DMS 273 (cell line): ENCODE results near the gene ARL5A.

ENCODE experiments used
- DNase-seq: peaks from one replicate; lab custom pipeline; 2025; ENCODE audit not compliant: unreplicated experiment; lab: John Stamatoyannopoulos, UW

The ARL5A gene

GRCh38 chr2:151841047-151841424 is 12.8 kb upstream of the ARL5A start:
- DNase-seq: no peak

DNA sequence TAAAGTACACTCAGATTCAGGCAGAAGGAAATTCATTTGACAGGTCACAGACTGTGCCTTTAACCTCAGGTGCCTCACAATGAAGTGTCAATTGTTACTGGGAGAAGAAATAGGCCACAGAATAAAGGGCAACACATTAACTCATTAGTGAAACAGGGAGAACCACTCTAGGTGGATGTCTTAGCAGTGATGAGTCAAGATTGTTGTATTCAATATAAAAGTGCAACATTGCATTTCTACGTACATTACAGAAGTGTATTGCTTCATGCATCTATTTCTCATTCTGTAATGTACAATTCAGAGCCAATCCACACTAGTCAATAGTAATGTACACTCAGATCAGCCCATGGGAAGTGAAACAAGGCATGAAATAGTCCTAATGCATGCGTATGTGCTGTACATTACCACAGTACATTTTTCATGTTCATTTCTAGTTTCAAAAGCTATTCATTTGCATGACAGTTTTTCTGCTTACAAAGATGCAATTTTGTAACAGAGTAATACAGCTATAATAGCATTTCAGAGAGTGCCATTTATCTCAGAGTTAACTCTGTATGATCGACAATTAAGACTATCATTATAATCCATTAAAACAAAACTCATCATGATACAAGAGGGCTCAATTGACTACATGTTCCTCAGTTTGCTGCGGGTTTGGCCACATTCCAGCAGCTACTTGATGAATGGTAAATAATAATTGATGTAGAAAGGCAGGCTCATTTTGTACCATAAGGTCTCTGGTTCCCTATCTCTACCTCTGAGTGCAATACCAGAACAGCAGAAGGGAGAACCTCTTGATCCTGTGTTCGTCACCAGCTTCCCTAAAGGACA is 12.2 kb upstream of the ARL5A start:
- no peak for DNase-seq

DNA sequence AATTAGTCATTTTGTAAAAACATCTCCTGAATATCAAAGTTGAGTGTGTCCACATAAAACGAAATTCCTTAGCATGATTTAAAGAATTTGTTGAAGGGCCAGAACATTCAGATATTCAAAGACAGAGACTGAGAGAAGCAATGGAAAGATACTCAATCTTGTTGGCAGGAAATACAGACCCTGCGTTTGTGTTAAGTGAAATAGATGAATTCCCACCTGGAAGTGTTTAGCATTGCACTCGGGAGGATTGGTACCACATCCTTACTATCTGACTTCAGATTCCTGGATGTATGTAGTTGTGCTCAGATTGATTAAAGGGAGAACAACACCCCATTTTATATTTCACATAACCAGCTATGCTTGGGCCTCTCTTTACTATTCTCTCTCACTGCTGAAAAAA is 9.7 kb upstream of the ARL5A start:
- DNase-seq: no peak

GRCh38 chr2:151833984-151834383 is 5.8 kb upstream of the ARL5A start:
- DNase-seq: no peak

GRCh38 chr2:151830961-151831360 is 2.7 kb upstream of the ARL5A start:
- DNase-seq: no peak

- no peak for DNase-seq
These were observed 686 bp upstream of the ARL5A start for GRCh38 chr2:151828890-151829324.

DNA sequence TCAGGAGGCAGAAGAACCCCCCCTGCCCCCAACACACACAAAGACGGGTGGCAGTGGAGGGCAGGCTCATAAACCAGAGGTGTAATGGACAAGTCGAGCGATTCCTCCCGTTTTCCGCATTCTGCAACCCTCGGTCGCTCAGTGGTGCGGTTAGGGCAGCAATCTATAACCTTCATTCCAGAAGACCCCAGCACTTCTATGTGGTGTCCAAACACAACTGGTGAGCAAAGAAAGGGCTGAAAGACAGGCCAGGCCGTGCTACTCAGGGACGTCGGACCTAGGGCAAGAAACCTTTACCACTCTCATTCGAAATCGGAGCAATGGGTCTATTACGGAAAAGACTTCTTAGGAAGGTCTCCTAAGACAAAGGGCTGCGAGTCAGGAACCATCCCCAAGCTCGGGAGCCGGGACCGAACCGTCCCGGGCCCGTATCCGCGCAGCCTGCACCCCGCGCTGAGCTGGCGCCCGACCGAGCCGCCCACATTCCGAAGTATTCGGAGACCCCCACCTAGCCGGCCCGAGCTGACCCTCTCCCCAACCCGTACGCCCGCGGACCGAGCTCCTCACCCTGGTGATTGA is 568 bp downstream of the ARL5A start:
- peak; percentile 63 for DNase-seq

DNA sequence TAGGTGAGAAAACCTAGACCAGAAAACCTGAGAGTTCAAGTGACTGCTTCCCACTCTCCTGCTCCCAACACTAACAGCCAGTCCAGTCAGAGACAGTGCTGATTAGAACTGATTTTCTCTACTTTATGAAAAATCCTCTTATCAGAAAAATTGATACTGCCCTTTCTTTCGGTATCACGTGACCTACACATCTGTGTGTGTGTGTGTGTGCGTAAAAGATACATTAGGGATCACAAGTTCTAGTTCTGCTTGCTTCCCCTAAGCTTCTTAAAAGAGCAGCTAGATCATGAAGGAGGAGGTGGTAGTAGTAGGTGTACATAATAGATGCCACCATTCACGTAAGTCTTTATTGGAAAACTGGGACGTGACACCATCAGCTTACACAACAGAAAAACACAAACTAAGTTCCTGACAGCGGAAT is 1.5 kb downstream of the ARL5A start:
- peak; percentile 24 for DNase-seq

GRCh38 chr2:151824886-151825285 is 3.3 kb downstream of the ARL5A start:
- no peak for DNase-seq

GRCh38 chr2:151823651-151824050 is 4.6 kb downstream of the ARL5A start:
- DNase-seq: no peak

DNA sequence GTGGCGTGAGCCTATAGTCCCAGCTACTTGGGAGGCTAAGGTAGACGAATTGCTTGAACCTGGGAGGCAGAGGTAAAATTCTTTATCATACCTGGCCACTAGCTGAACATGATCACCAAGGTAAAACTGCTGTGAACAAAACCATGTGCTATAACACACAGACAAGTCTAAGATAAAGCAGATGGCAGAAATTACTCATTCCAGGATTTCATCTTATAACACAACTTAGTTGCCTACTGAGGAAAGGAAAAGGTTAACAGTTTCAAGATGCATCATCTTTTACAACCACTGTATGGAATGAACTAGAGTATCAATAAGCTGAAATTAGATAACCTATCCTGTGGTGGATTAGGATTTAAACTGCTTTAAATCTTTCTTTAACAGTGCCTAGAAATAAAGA is 8.3 kb downstream of the ARL5A start:
- no peak for DNase-seq

- no peak for DNase-seq
These were observed 10.3 kb downstream of the ARL5A start for GRCh38 chr2:151817929-151818328.

DNA sequence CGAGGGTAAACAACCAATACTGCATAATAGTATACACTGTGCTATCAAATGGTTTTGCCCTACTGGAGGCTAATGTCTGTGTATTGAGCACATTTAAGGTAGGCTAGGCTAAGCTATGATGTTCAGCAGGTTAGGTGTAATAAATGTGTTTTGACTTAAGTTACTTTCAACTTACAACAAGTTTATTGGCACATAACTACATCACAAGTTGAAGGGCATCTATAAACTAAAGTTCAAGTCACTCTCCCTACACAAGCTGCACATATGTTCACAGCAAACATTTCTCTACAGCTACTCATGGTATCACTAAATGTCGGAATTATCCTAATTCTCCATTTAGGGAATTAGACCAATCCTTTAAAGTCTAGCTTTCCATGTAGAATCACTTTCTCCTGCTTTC is 11.4 kb downstream of the ARL5A start:
- no peak for DNase-seq

GRCh38 chr2:151815821-151816489 is 12.3 kb downstream of the ARL5A start:
- DNase-seq: no peak

GRCh38 chr2:151810489-151810888 is 17.7 kb downstream of the ARL5A start:
- DNase-seq: no peak

DNA sequence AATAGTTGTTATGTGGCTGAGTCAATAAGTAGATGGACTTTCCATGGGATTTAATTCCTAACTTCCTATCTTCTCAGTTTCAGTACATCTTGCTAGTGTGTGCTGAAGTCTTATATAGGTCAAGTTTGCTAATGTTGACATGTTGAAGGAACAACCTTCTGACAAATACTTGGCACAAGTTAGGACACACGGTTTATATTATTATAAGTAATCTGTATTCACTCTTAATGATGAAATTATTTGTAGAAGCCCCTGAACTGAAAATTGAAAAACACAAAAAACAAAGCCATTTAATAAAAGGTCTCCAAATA is 19.2 kb downstream of the ARL5A start:
- DNase-seq: no peak

- DNase-seq: peak; percentile 50
These were observed 19.8 kb downstream of the ARL5A start for GRCh38 chr2:151808258-151809072.

GRCh38 chr2:151805961-151806360 is 22.3 kb downstream of the ARL5A start:
- no peak for DNase-seq

GRCh38 chr2:151805343-151805742 is 22.9 kb downstream of the ARL5A start:
- DNase-seq: no peak

DNA sequence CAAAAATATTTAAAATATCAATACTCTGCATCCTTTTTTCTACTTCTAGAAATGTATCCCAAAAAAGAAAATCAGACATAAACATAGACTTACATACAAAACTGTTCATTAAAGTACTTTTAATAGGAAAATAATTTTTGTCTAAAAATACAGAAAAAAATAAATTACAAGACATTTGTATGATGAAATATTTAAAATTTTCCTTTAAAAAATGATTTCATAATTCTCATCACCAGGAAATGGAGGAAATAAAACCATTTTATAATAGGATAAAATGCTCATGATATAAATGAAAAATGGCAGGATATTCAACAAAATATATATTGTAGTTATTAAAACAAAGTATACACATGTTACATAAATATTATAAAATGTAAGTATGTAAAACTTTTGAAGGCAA is 24.4 kb downstream of the ARL5A start:
- DNase-seq: no peak

GRCh38 chr2:151802315-151802714 is 25.9 kb downstream of the ARL5A start:
- DNase-seq: no peak

DNA sequence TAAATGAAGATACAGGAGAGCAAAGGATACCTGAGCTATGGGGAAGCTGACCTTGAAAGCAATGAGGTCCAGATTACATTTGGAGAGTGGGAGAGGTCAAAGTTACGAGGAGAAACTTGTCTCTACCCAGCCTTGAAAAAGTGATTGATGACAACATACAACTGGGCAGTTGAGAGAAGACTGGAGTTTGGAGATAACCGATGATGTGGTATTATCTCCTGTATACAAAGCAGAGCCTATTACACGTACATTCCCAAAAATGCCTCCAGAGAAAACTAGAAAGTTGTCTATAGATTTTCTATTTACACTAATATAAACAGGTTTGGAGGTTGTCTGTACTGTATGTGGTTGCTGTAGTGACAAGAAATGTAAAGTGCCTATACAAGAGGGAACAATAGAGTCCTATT is 28.3 kb downstream of the ARL5A start:
- DNase-seq: no peak
